OCI-LY3 (cell line): ENCODE measurements around the gene PSME2.

ENCODE experiments used
- H2AFZ ChIP-seq: fragments of 200-600, 300-600 bp; shearing (Covaris generic); 2 replicates; pipeline ENCODE4 v1.6.0; 2014; ENCODE audit warnings: antibody characterized with exemption, low read depth, low read length
- H3K27ac ChIP-seq: fragments of 200-600, 300-600 bp; sonication (generic); 2 replicates; pipeline ENCODE4 v1.5.1; 2014; ENCODE audit warnings: mild to moderate bottlenecking, low read length, moderate library complexity, mixed read lengths
- H3K27me3 ChIP-seq: fragments of 200-600, 300-600 bp; sonication (generic); 2 replicates; pipeline ENCODE4 v1.6.1; 2014; ENCODE audit warnings: low read depth, low read length, mixed read lengths
- H3K36me3 ChIP-seq: fragments of 200-600, 300-600 bp; sonication (generic); replicated peaks from 2 replicates; pipeline ENCODE3; 2014; ENCODE audit warnings: low read depth, low read length, mixed read lengths
- H3K4me1 ChIP-seq: fragments of 300-600, 200-600 bp; sonication (generic); 2 replicates; pipeline ENCODE4 v1.6.1; 2014; ENCODE audit warnings: low read length, mixed read lengths
- H3K4me2 ChIP-seq: fragments of 200-600, 300-600 bp; sonication (generic); 2 replicates; pipeline ENCODE4 v1.6.1; 2014; ENCODE audit warnings: low read length, mixed read lengths
- H3K4me3 ChIP-seq: fragments of 300-600, 200-600 bp; sonication (generic); 2 replicates; pipeline ENCODE4 v1.5.1; 2014; ENCODE audit warnings: antibody characterized with exemption, mild to moderate bottlenecking, low read length, moderate library complexity
- H3K79me2 ChIP-seq: fragments of 300-600, 200-600 bp; shearing (Covaris generic); 2 replicates; pipeline ENCODE4 v1.6.1; 2014; ENCODE audit warnings: mild to moderate bottlenecking, low read length, mixed read lengths
- H3K9ac ChIP-seq: fragments of 300-600, 200-600 bp; shearing (Covaris generic); 2 replicates; pipeline ENCODE4 v1.6.0; 2014; ENCODE audit warnings: mild to moderate bottlenecking, low read length, moderate library complexity
- H3K9me3 ChIP-seq: fragments of 200-600, 300-600 bp; shearing (Covaris generic); 2 replicates; pipeline ENCODE4 v1.6.1; 2014; ENCODE audit warnings: low read length, mixed read lengths; ENCODE audit not compliant: insufficient read depth
- H4K20me1 ChIP-seq: fragments of 200-600, 300-600 bp; sonication (generic); 2 replicates; pipeline ENCODE4 v1.6.1; 2016; ENCODE audit warnings: low read length, mixed read lengths; ENCODE audit not compliant: insufficient read depth
- CTCF ChIP-seq: fragments of 200-600, 300-600 bp; sonication (generic); IDR thresholded peaks from 2 replicates; pipeline ENCODE4 v1.5.1; 2014; ENCODE audit warnings: antibody characterized with exemption, low read length, low read depth
- EZH2phosphoT487 ChIP-seq: fragments of 200-600 bp; shearing (Covaris generic); IDR thresholded peaks from 2 replicates; pipeline ENCODE4 v1.6.1; 2018; ENCODE audit warnings: antibody characterized with exemption, mixed run types, low read depth

Gene PSME2

GRCh38 chr14:24181371-24182077 lies 35.1 kb upstream of the PSME2 start:
- Histone ChIP-seq H3K9me3 (no peaks in the 10 kb centered on the region), H2AFZ (no peak overlapping the region), H3K36me3 (peaks cover 71% of the 10 kb centered on the region)

GRCh38 chr14:24179961-24180796 lies 33.8 kb upstream of the PSME2 start:
- H3K9me3 ChIP-seq = no peaks in the 10 kb centered on the region
- H3K9ac ChIP-seq = no peak overlapping the region
- H4K20me1 ChIP-seq = no peaks in the 10 kb centered on the region
- H3K27me3 ChIP-seq = no peaks in the 10 kb centered on the region
- H3K36me3 ChIP-seq = peaks cover 59% of the 10 kb centered on the region
- no peaks in the 10 kb centered on the region for H3K79me2 ChIP-seq
- H3K27ac ChIP-seq = no peak overlapping the region
- H3K4me1 ChIP-seq = no peaks in the 10 kb centered on the region
- no peak overlapping the region for H2AFZ ChIP-seq
- H3K4me3 ChIP-seq = no peak overlapping the region
- TF ChIP-seq EZH2phosphoT487 (no peak), CTCF (no peak)
- H3K4me2 ChIP-seq = no peak overlapping the region

More at GRCh38 chr14:24181371-24182077, 35.1 kb upstream of the PSME2 start:
- Histone ChIP-seq H3K4me1 (no peaks in the 10 kb centered on the region), H3K79me2 (peaks cover 5% of the 10 kb centered on the region; the same call in 1 of the 2 replicates), H3K4me3 (no peak overlapping the region), H3K9ac (no peak overlapping the region), H3K27me3 (no peaks in the 10 kb centered on the region), H3K4me2 (no peak overlapping the region), H4K20me1 (no peaks in the 10 kb centered on the region), H3K27ac (no peak overlapping the region)
- TF ChIP-seq CTCF = no peak
- no peak for TF ChIP-seq EZH2phosphoT487

- Histone ChIP-seq H3K27ac (no peak overlapping the region), H4K20me1 (no peaks in the 10 kb centered on the region), H3K9me3 (no peaks in the 10 kb centered on the region), H2AFZ (no peak overlapping the region), H3K36me3 (peaks cover 52% of the 10 kb centered on the region), H3K4me3 (no peak overlapping the region), H3K4me2 (no peak overlapping the region), H3K79me2 (no peaks in the 10 kb centered on the region), H3K9ac (no peak overlapping the region), H3K4me1 (no peaks in the 10 kb centered on the region), H3K27me3 (no peaks in the 10 kb centered on the region)
- TF ChIP-seq EZH2phosphoT487 = no peak
- no peak for TF ChIP-seq CTCF
Measured at GRCh38 chr14:24179294-24179960, 33.0 kb upstream of the PSME2 start.
